Upper lobe of right lung (tissue), 1 donor: ENCODE data around the gene CDC25A. TPM values are rescaled to one million over a fixed set of nuclear protein-coding genes. Genes with fewer than 3 reads are reported as not detected.

Experiments
- ATAC-seq: fragments of 200-7000 bp; cut with Tn5 transposase; one replicate; pipeline ENCODE4 v1.9.1; 2020; ENCODE audit warnings: mild to moderate bottlenecking, moderate library complexity
- DNase-seq: peaks from one replicate; pipeline ENCODE4 v3.0.0-alpha.2; 2020
- H3K27ac ChIP-seq: fragments of 200-600 bp; one replicate; pipeline ENCODE4 v1.8.0; 2022
- H3K27me3 ChIP-seq: fragments of 200-600 bp; one replicate; pipeline ENCODE4 v1.8.0; 2022; ENCODE audit warnings: mild to moderate bottlenecking
- H3K36me3 ChIP-seq: fragments of 200-600 bp; one replicate; pipeline ENCODE4 v1.8.0; 2022
- H3K4me1 ChIP-seq: fragments of 200-600 bp; one replicate; pipeline ENCODE4 v1.8.0; 2022
- H3K4me3 ChIP-seq: fragments of 200-600 bp; one replicate; pipeline ENCODE4 v1.8.0; 2022; ENCODE audit warnings: mild to moderate bottlenecking
- H3K9me3 ChIP-seq: fragments of 200-600 bp; one replicate; pipeline ENCODE4 v1.8.0; 2022
- intact Hi-C: fragments of 100-400 bp; cut with DNase I; formaldehyde crosslinking; loops from one replicate; pipeline ENCODE4 v1.11.0; 2022
- total RNA-seq: library from RNA; stranded (reverse); fragmentation: NEBNext Ultra II Directional; extraction: Animal tissue kit (Norgen Biotek cat#: 25700); gene quantifications from one replicate; pipeline ENCODE4 v1.2.1, GENCODE V29; 2021
- TF ChIP-seq, protein P1 (sequence below): fragments of 200-600 bp; IDR thresholded peaks from one replicate; pipeline ENCODE4 v1.8.0; 2022; ENCODE audit warnings: antibody characterized with exemption
- donor health status: DM: no; HTN: yes; CAD: no; lungs with severe emphysema.

Gene CDC25A
- total RNA-seq, 1 donor from 2014 or later = 0.90 TPM

DNA sequence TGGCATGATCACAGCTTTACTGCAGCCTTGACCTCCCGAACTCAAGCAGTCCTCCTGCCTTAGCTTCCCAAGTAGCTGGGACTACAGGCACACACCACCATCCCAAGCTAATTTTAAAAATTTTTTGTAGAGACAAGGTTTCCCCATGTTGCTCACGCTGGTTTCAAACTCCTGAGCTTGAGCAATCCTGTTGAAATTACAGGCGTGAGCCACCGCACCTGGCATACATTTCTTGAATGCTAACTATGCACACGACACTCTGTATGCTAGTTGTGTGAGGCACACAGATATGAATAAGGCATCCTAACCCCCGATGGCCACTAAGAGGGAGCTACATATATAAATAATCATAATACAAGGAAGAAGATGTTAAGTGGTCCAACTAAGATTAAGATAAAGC, 64.9 kb downstream of the CDC25A start:
- TF ChIP-seq, protein P1, sequence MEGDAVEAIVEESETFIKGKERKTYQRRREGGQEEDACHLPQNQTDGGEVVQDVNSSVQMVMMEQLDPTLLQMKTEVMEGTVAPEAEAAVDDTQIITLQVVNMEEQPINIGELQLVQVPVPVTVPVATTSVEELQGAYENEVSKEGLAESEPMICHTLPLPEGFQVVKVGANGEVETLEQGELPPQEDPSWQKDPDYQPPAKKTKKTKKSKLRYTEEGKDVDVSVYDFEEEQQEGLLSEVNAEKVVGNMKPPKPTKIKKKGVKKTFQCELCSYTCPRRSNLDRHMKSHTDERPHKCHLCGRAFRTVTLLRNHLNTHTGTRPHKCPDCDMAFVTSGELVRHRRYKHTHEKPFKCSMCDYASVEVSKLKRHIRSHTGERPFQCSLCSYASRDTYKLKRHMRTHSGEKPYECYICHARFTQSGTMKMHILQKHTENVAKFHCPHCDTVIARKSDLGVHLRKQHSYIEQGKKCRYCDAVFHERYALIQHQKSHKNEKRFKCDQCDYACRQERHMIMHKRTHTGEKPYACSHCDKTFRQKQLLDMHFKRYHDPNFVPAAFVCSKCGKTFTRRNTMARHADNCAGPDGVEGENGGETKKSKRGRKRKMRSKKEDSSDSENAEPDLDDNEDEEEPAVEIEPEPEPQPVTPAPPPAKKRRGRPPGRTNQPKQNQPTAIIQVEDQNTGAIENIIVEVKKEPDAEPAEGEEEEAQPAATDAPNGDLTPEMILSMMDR = no peak
- H3K4me3 ChIP-seq = no peak overlapping the region
- H3K27ac ChIP-seq = no peak overlapping the region
- H3K9me3 ChIP-seq = no peaks in the 10 kb centered on the region
- no peaks in the 10 kb centered on the region for H3K27me3 ChIP-seq
- no peak for ATAC-seq
- no peak for DNase-seq
- peaks cover 9% of the 10 kb centered on the region for H3K4me1 ChIP-seq
- H3K36me3 ChIP-seq = no peaks in the 10 kb centered on the region
- intact Hi-C loops = no loop called here

DNA sequence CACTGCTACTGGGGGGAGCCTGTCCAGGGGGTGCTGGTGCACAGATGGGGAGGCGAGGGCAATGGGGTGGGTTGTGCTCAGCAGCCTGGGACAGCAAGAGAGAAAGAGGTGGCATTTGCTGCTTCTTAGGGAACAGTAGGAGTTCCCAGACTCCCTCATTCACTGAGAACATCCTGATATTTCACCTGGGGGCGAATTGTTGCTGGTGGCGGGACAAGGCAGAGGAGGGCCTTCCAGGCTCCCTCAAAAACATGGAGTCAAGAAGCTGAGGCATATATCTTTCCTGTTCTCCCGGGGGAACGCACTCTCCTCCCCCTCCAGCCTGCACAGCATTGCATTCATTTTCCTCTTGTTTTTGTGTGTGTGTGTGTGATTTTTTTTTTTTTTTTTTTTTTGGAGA, 65.7 kb downstream of the CDC25A start:
- Histone ChIP-seq H3K4me3 (no peak overlapping the region), H3K27ac (no peak overlapping the region), H3K4me1 (peaks cover 9% of the 10 kb centered on the region), H3K36me3 (no peaks in the 10 kb centered on the region), H3K27me3 (no peaks in the 10 kb centered on the region), H3K9me3 (no peaks in the 10 kb centered on the region)
- intact Hi-C loops = no loop called here
- TF ChIP-seq, protein P1 = no peak
- no peak for ATAC-seq
- no peak for DNase-seq

DNA sequence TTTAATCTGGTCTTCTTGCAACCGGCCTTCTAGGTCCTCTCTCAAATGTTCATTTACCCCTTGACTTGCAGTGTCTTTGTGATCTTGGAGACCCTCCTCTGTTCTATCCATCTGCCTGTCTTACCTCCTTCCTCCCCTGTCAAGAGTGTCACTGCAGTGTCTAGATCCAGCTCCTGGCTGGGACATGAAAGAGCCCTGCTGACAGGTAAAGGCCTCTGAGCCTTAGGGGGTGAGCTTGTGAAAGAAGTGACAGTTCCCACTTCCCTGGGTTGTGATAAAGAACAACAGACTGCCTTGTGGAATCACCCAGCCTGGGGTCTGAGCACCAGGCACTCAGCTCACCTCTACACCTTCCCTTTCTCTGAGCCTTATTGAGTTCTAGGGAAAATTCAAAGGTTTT, 68.0 kb downstream of the CDC25A start:
- H3K4me1 ChIP-seq = peaks cover 7% of the 10 kb centered on the region
- DNase-seq (no peak), ATAC-seq (no peak)
- no peaks in the 10 kb centered on the region for H3K9me3 ChIP-seq
- TF ChIP-seq, protein P1 = no peak
- no peaks in the 10 kb centered on the region for H3K36me3 ChIP-seq
- no peaks in the 10 kb centered on the region for H3K27me3 ChIP-seq
- H3K27ac ChIP-seq = no peak overlapping the region
- intact Hi-C loops = no loop called here
- no peak overlapping the region for H3K4me3 ChIP-seq

DNA sequence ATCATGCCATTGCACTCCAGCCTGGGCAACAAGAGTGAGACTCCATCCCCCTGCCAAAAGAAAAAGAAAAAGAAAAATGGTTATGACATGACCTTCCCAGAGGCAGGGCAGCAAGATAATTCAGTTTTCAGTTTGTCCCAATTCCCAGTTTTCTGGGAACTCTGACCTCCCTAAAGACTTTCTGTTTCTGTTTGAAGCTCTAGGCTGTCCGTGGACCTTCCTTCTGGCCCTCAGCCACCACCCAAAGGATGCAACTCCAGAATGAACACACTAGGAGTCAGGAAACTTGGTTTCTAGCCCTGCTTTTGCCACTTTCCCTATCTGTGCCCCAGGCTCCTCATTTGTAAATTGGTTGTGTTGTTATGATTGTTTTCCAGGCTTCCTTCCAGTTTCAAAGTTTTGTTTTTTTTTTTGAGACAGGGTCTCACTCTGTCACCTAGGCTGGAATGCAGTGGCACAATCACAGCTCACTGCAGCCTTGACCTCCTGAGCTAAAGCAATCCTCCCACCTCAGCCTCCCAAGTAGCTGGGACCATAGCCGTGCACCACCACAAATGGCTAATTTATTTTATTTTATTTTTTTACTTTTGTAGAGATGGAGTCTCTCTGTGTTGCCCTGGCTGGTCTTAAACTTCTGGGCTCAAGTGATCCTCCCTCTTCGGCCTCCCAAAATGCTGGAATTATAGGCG, 68.6 kb downstream of the CDC25A start:
- Histone ChIP-seq H3K27ac (peak overlapping the region; percentile 51), H3K4me3 (no peak overlapping the region), H3K36me3 (no peaks in the 10 kb centered on the region), H3K27me3 (no peaks in the 10 kb centered on the region), H3K9me3 (no peaks in the 10 kb centered on the region), H3K4me1 (peaks cover 5% of the 10 kb centered on the region)
- intact Hi-C loops = no loop called here
- no peak for DNase-seq
- TF ChIP-seq, protein P1 = no peak
- ATAC-seq = peak; percentile 47

DNA sequence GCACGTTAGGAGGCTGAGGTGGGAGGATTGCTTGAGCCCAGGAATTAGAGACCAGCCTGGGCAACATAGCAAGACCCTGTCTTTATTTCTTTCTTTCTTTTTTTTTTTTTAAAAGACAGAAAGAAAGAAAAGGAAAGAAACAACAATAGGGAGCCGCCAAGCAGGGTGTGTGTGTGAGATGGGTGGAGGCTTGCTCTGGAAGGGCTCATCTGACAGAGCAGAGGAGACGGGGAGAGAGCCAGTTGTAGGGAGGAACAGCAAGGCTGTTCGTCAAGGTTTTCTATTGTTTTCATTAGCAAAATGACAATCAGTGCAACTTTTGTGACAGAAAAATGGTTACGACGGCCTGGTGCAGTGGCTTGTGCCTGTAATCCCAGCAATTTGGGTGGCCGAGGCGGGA, 69.3 kb downstream of the CDC25A start:
- TF ChIP-seq, protein P1 = no peak
- no peak for DNase-seq
- Histone ChIP-seq H3K9me3 (no peaks in the 10 kb centered on the region), H3K27me3 (no peaks in the 10 kb centered on the region), H3K4me1 (peaks cover 5% of the 10 kb centered on the region), H3K4me3 (no peak overlapping the region), H3K27ac (peak overlapping the region; percentile 51), H3K36me3 (no peaks in the 10 kb centered on the region)
- intact Hi-C loops = no loop called here
- no peak for ATAC-seq

DNA sequence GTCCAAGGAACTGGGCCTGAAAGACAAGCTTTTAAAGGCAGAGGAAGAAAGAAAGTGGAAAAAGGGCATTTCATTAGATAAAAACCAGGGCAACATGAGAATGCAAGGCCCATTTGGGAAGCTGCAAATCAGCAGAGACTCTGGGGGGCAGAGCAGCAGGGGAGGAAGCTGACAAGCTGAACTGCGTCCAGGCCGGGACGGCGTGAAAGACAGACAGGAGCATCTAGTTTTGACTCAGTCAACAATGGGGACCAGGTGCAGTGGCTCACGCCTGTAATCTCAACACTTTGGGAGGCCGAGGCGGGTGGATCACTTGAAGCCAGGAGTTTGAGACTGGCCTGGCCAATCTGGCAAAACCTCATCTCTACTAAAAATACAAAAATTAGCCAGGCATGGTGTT, 69.9 kb downstream of the CDC25A start:
- Histone ChIP-seq H3K27me3 (no peaks in the 10 kb centered on the region), H3K4me3 (no peak overlapping the region), H3K36me3 (no peaks in the 10 kb centered on the region), H3K9me3 (no peaks in the 10 kb centered on the region), H3K4me1 (peaks cover 5% of the 10 kb centered on the region), H3K27ac (no peak overlapping the region)
- no peak for DNase-seq
- TF ChIP-seq, protein P1 = no peak
- intact Hi-C loops = no loop called here
- no peak for ATAC-seq
